NCI-H446 (cell line): Measurements from ENCODE around the gene CDCP1.
A peak's percentile ranks its signal among the peaks of the same experiment; 100 is the strongest.
"Not testable (repeated sequence)": the region's sequence is repeated elsewhere in the genome, so short reads cannot be mapped to it uniquely, and the experiment has no call there.

Source experiments
- DNase-seq, 2 experiments: peaks; one replicate each; lab custom pipeline; 2025; lab: John Stamatoyannopoulos, UW

Gene CDCP1

DNA sequence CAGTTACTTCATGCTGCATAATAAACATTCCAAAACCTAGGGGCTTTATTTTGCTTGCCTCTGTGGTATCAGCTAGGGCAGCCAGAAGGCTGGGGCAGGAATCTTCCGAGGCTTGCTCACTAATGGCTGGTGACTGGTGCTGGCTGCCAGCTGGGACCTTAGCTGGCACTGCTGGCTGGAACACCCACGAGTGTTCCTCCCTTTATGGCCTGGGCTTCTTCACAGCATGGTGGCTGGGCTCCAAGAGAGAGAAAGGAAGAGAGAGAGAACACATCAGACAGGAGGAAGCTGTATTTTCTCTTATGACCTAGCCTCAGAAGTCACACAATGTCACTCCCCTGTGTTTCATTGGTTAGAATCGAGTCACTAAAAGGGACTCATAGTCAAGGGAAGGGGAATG, 23.9 kb upstream of the CDCP1 start:
- peak in 1 of 2 experiments; percentile 14 for DNase-seq

DNA sequence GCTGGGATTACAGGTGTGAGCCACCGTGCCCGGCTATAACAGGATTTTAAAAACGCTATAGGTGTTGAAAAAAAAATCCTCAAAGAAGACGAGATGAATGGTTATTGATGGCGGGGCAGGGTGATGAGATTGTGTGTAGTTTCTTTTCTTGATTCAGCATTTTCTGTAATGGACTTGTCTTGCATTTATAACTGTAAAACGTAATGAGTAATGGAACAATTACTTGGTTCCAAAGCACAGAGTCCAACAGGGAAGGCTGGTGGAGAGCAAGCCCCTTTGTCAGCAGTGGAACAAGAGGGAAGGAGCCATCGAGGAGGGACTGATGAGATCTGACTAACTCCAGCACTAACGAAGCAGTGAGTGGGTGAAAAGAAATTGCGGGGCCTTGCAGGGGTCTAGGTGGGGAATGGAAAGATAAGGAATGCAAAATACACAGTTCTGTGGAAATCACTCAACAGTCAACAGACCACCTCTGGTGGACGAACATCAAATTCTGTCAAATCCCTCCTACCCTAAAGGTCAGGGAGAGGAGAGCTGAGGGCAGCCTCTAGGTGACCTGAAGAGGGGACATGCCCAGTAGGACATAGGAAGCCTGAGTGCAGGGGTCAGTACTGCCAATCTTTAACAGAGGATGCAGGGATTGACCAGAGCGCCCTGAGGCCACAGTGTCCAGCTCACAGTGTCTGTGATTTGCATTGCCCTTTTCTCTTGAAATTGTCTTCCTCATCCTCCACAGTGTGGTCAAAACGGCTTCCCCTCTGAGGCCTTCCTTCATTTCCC, 23.1 kb upstream of the CDCP1 start:
- DNase-seq = no peak

DNA sequence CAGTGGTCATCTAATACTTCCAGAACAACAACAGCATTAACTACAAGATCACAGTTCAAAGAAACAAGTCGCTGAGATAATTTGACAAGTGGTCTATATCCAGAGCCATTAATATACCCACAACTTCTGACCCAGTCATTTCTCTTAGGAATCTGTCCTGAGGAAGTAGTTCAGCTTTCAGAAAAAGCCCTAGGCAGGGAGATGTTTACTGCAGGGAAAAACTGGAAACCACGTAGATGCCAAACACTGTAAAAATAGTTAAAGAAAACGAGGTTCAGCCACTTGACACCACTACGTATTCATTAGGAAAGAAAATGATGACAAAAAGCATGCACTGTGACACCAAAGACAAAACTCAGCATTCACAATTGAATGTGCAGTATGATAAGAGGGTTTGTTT, 22.3 kb upstream of the CDCP1 start:
- DNase-seq = no peak

DNA sequence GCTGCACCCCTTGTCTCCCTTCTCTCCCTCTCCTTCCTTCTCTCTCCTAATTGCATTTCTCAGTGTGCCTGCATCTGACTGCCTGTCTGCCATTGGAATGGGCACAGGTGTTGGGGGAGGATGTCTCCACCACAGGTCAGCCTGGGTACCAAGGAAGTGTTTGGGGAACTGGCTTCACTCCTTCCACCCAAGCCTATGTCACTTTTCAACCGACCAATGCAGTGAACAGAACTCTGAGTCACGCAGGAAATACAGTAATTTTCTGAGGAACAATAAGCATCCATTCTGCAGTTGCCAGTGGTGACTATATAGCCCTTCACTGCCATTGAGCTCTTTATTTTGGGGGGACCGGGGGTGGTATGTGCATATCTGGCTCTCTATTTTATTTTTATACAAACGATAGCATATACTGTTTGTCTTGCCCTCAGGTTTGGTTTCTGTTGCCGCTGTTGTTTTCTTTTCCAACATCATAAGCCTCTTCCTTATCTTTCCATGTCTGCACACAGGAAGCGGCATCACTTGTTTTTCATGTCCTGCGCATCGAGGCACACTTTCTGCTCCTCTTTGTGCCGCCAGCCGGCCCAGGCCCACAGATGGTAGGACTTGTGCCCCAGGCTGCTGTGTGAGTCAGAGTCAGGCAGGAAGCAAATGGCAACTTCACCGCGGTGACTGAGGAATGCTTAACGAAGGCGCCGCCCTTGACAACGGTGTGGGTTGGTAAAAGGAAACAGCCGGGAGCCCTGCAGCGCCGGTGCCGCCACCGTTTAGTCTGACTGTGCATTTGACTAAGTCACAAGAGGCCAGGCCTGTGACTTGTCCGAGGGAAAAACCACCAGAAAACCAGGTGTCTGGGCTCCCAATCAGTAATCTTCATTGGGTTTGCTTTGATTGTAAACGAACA, 21.1 kb upstream of the CDCP1 start:
- peak; percentile 23 to 65 for DNase-seq

DNA sequence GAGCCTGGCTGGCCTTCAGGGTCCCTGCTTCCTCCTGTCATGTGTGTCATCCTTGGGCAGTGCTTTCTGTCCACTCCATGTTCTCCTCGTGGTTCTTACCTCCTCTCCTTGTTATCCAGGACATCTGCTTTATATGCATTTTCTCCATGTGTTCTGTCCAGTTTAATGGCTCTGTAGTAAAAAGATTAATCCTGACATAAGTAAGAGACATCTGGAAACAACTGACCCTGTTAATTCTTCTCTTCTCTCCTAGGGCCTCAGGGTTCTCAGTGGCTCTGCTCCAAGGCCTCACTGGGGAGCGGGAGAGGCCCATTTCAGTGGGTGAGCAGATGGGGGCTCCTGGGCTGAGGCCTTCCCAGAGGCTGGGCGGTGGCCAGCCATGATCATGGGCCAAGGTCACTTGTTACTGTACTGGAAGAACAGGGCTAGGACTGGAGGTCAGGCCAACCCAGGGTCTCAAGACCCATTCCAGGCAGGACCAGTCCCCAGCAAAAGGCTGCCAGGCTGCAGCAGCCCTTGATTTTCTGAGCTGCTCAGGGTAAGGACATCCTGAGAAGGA, 20.2 kb upstream of the CDCP1 start:
- no peak for DNase-seq

DNA sequence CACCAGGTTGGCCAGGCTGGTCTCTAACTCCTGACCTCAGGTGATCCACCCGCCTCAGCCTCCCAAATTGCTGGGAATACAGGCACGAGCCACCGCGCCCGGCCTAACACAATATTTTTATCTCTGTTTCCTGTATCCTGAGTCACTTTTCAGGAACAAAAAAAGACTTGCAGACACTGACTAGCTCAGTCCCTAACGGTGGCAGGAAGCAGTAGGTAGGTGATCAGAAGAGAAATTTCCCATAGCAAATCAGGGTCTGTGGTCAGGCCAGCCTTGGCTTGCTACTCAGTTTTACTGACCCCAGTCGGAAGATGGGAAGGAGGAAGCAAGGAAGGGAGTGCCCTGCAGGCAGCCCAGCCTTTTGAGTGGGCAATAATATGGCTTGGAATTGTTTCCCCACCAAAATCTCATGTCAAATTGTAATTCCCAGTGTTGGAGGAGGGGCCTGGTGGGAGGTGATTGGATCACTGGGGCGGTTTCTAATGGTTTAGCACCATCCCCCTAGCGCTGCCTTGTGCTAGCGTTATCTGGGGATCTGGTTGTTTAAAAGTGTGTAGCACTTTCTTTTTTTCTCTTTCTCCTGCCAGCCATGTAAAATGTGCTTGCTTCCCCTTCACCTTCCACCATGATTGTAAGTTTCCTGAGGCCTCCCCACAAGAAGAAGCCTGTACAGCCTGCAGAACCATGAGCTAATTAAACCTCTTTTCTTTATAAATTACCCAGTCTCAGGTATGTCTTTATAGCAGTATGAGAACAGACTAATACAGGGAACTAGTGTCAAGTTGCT, 19.5 kb upstream of the CDCP1 start:
- no peak for DNase-seq

DNA sequence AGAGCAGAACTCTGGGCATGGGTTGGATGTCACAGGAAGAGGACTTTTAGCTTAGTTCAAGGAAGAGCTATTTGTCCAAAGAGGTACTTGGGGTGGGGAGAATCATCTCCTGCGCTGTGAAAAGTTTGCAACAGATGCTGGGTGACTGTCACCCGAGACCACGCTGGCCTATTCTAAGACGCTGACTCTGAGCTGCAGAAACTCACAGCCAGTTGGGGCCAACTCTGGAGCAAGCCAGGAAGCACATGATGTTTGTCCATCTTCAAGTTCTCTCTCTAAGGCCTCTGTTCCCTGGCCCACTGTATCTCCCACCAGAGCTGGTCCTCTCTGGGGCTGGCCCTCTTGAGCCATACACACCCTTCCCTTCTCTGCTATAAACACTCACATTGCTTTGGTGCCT, 17.9 kb upstream of the CDCP1 start:
- DNase-seq = no peak

DNA sequence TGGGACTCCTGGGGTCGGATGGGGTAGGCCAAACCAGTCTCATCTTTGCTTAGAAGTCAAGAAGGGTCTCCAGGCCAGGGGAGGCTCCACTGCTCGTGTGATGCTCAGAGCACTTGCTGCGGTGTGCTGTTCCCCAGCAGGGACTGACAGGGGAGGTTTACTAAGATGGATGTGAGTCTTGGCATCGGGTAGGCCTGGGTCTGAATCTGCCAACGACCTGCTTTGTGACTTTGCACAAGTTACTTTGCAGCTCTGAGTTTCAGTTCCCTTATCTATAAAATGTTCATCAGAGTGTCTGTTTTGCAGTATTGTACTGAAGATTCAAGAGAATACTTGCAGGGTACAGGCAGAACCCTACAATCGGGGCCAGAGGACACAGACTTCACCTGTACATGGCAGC, 17.3 kb upstream of the CDCP1 start:
- no peak for DNase-seq

DNA sequence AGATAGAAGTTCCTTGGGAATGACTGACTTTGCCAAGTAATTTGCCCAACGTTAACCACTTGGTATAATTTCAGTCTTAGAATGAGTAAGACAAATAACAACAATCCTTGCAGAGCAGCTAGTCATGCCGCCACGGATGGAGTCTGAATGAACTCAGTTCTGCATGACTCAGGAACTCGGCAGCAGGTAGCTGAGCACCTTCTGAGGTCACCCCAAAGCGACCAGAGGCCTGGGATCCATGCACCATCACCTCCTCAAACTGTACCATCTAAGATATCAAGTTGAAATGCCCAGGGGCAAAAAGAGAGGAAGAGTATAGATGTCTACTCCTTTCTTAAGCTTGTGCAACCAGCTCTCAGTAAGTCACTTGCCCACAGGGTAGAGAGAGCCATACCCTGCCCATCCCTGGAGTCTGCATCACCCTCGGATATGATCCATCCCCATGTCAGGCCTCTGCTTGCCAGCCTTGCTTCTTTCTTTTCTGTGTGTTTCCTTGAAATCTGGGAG, 8.5 kb upstream of the CDCP1 start:
- no peak for DNase-seq

DNA sequence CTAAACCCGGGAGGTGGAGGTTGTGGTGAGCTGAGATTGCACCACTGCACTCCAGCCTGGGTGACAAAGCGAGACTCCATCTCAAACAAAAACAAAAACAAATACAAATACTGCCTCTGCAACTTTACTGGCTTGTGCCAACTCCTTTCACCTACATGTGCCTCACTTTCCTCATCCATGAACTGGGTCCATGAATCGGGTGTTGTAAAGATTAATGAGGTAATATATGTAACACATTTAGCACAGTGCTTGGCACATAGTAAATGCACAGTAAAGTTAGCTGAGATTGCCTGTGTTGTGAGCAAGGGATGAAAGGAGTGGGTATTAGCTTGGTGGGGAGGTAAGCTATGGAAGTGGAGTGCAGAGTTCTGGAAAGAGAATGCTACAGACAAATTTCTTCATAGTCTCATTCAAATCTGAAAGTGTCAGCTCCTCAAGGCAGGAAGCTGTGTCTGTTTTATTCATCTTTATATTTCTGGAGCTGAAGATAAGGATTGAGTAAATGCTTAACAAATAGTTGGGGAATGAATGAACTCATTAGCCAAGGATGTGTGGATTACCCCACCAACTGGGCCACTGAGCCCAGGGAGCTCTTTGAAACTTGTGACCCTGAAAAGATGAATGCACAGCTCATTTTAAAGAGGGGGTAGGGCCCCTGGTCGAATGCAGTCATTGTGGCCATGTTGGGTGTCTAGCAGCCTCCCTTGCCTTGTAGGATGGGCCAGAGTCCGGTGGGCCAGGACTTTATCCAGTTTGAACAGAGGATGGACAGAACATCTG, 7.7 kb upstream of the CDCP1 start:
- DNase-seq = no peak

DNA sequence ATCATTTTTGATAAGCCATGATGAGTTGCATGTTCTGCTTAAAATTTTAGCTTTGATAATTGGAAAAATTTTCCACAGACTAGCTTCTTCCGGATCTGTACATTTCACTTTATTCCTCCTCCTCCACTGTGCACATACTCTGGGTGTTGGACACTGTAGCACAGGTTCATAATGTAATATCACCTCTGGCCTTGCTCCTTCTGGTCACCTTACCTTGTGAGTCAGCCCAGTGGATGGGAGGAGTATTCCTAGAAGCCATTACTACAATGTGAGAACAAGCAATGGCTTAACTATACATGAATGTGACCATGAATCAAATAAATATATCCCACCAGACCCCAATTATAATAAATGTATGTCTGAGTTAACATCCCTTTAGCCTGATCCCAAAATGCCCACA, 6.1 kb upstream of the CDCP1 start:
- no peak for DNase-seq

DNA sequence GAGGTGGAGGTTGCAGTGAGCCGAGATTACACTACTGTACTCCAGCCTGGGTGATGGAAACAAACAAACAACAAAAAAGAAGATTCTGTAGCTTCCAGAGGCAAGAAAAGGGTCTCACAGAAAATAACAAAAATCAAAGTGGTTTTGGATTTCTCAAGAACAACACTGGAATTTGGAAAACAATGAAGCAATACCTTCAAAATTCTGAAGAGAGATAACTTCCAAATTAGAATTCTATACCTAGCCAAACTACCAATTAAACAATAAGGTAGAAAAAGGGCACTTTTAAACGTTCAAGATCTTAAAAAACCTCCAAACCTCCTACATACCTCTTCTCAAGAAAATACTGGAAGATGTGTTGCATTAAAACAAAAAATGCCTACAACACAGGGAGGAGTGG, 4.9 kb upstream of the CDCP1 start:
- no peak for DNase-seq

DNA sequence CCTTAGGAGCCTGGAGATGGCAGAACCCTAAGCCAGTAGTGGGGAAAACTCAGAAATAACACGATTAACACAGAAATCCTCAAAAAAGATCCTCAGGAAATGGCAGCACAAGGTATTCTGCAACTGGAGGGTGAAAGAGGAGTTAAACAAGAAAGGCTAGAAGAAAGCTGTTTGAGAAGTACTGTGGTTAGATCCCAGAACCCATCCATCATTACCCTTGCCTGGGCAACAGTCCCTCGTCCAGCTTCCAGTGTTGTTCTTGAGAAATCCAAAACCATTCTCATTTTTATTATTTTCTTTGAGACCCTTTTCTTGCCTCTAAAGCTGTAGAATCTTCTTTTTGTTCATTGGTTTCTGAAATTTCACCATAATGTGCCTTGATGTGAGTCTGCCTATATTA, 2.7 kb upstream of the CDCP1 start:
- DNase-seq = no peak

DNA sequence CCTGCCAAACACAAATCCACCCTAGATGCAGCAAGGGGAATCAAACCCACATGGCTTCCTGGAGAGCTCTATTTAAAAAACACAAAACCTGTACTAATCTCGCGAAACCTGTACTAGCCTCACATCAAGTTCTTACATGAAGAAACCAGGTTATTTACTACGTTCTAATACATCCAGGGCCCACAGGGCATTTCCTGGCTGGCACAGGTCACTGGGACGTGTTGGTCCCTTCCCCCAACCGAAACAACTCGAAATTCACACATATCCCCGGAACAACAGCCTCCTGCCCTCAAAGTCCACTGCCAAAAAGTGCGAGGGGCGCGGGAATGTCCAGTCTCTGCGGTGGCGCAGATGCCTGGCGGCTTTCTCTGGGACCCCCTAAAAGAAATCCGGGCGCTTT, 955 bp downstream of the CDCP1 start:
- no peak for DNase-seq

DNA sequence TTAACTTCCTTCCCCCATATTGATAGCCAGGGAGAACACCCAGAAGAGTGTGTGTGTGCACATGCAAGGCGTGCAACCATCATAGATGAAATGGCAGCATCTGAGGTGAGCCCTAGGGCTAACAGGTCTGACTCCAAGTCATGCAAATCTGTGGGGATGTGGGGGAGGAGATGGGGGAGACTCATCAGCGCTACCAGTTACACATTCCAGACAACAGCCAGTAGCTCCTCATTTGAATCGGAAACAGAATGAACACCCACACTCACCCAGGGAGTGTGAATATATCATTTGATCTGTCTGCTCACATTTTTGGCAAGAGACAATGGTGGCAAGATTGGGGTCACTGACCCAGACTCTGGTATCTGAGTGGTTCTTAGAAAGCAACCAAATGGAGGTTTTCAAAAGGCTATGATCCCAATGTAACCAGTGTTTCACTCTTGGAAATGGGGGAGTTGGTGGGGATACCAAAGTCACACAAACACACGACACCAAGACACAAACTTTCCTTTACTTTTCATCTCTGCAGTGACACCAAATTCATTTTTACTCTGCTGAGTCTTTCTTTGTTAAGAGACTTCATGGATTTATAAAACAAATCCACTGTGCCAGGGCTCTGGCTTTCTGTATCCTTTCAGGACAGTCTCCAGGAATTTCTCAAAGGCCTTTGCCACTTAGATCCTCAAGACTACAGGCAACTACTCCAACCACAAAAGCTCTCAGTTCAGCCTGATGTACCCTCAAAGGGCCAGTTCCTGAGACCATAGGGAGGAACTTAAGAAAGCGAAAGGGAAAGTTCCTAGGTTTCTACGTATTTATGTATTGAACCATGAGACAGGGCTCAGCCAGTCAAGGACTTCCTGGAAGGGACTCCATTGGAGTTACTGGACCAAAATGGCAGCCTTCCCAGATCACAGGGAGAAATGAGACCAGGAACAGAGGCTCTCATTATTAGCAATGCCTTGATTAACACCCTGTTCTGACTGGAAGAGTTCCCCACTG, 2.2 kb downstream of the CDCP1 start:
- DNase-seq = no peak

DNA sequence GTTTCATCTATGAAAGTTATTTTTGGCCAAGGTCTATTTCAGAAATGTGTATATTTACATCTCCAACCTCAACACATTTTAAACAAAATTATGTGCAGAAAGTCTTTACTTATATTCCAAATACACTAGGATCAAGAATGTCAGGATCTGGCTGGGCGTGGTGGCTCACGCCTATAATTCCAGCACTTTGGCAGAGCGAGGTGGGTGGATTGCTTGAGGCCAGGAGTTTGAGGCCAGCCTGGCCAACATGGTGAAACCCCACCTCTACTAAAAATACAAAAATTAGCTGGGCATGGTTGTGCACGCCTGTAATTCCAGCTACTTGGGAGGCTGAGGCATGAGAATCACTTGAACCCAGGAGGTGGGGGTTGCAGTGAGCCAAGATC, 5.4 kb downstream of the CDCP1 start:
- DNase-seq = not testable (repeated sequence)

DNA sequence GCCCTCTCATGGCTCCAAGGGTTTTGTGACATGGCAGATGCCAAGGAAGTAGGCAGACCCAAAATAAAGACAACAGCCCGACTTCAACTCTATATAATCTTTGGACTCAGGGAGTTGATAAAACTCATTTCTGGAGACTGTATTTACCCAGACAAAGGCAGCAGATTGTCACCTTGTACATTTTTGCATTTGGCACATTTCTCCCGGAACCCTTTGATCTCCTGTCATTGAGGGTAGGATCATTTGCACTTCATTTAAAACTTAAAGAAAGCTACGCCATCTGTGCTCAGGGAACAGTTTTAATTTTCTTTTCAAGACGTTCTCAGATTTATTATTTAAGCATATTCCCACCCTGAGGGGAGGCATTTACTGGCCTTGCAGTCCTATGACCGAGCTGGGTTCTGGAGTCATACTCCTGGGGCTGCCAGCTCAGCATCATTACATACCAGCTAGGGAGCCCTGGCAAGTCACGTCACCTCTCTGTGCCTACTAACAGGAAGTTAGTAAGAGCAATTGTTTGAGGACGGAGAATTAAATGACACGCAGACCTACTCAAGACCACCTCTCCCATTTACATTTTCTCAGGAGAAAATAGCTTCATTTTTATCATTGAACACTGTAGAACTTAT, 5.9 kb downstream of the CDCP1 start:
- peak in 1 of 2 experiments; percentile 57 for DNase-seq

DNA sequence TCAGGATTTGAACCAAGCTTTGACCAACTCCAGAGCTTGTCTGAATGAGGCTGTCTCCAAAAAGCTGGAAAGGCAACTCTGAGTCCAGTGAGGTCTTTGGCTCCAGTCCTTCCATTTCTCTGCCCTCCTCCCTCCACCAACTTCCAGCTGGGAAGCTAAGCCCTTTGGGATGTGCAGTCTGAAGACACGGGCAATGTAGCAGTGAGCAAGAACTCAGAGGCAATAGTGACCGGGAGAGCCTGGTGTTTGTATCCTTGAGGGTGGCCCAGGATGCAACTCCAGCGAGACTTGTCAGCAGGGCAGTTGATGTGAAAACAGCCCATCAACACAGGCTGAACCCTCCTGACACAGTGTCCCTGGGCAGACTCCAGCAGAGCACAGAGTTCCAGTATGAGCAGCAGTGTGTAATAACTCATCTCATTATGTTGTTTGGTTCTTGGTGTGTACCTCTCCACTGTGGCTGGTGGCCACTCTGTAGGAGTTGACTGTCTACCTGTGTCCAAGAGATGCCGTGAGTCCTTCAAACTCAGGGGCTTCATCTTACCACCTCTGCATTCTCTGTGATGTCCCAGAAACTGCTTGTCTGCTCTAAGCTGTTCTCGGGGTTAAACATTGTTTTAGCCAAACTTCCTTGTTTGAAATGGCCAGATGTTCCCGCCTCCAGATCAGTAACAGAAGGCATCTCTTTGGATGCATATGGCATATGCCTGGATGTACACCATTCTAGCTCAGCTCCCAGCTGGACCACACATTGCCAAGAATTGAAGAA, 6.6 kb downstream of the CDCP1 start:
- DNase-seq = peak; percentile 47 to 85
